NOMO-1 (cell line): ENCODE data around the gene FBXO24.

Experiments used
- DNase-seq, 2 experiments: peaks; one replicate each; lab custom pipeline; 2025; ENCODE audit not compliant: unreplicated experiment in 2 of 2; lab: John Stamatoyannopoulos, UW

The FBXO24 gene

DNA sequence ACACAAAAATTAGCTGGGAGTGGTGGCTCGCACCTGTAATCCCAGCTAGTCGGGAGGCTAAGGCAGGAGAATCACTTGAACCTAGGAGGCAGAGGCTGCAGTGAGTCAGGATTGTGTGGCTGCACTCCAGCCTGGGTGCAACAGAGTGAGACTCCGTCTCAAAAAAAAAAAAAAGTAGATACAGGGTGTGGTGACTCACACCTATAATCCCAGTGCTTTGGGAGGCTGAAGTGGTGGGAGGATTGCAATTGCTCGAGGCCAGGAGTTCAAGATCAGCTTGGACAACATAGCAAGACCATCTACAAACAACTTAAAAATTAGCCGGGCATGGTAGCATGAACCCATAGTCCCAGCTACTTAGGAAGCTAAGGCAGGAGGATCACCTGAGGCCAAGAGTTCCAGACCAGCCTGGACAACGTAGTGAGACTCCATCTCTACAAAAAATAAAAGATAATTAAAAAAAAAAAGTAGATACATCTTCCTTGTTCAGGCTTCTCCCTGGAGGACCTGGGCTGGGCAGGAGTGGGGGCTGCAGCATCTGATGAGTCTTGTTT, 28.3 kb downstream of the FBXO24 start:
- no peak for DNase-seq

- no peak for DNase-seq
Observed at GRCh38 chr7:100620239-100620638, 34.1 kb downstream of the FBXO24 start.

- no peak for DNase-seq
Observed at GRCh38 chr7:100620804-100621203, 34.7 kb downstream of the FBXO24 start.

GRCh38 chr7:100621554-100621953, 35.4 kb downstream of the FBXO24 start:
- DNase-seq, result no peak

- DNase-seq, result no peak
Observed at GRCh38 chr7:100623951-100624824, 38.1 kb downstream of the FBXO24 start.

GRCh38 chr7:100626055-100626454, 39.9 kb downstream of the FBXO24 start:
- no peak for DNase-seq

- no peak for DNase-seq
Observed at GRCh38 chr7:100626530-100627237, 40.6 kb downstream of the FBXO24 start.

GRCh38 chr7:100627238-100627549, 41.1 kb downstream of the FBXO24 start:
- no peak for DNase-seq

DNA sequence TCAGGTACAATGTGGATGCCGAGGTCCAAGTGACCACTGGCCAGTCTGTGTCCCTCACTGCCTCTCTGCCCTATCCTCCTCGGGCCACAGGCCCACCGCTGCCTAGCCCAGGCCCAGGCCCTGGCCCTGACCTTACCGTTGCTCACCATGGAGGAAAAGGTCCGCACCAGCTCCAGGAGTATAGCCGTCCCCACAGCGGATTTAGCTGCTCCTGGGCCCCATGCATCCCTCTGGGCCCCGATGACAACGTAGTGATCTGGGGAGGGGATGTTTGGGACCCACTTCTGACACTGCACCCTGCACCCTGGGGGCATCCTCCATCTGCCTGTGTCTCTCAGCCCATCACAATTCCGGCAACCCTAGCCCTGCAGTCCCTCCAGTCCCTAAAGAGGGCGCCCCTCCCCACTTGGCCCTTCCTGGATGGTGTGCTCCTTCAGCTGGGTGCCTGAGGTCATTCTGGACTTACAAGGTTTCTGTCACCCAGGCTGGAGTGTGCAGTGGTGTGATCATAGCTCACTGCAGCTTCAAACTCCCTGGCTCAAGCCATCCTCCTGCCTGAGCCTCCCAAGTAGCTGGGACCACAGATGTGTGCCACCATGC, 43.1 kb downstream of the FBXO24 start:
- peak in 1 of 2 experiments; percentile 14 for DNase-seq

DNA sequence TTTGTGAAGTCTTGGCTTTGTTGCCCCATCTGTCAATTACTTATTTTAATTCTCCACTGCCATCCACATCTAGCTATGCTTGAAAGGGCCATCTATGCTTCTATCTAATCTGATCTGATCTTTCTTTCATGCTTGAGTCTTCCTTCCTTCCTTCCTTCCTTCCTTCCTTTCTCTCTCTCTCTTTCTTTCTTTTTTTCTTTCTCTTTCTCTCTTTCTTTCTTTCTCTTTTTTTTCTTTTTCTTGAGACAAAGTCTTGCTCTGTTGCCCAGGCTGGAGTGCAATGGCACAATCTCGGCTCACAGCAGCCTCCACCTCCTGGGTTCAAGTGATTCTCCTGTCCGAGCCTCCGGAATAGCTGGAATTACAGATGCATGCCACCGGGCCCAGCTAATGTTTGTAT, 43.9 kb downstream of the FBXO24 start:
- DNase-seq, result no peak

GRCh38 chr7:100632951-100633717, 47.0 kb downstream of the FBXO24 start:
- peak; percentile 64 to 74 for DNase-seq

- no peak for DNase-seq
Observed at GRCh38 chr7:100639995-100640516, 53.9 kb downstream of the FBXO24 start.

GRCh38 chr7:100640517-100641440, 54.7 kb downstream of the FBXO24 start:
- no peak for DNase-seq

DNA sequence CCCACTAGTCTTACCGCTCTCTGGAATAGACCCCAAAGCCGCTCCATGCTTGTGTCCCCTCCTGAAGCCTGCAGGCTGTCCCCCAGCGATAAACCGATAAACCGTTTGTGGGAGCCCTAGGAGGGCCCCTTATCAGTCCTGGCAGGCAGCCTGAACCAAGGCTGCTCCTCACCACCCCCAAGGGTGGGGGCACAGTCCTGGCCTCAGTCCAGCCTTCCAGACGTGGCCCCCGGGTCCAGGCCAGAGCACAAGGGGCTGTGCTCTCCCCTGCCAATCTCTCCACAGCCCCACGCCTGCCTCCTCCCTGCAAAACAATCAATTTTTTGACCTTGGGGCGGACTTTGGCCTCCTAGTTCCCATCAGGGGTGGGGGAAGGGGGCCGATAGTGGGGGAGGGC, 55.3 kb downstream of the FBXO24 start, which contains the start of gene TFR2:
TFR2 (minus strand) TSS at position 90 of the 397 bp plus-strand sequence; CDS start at position 47, 43 bp downstream.
- no peak for DNase-seq

- DNase-seq, result no peak
Observed at GRCh38 chr7:100641860-100642533, 55.9 kb downstream of the FBXO24 start.

DNA sequence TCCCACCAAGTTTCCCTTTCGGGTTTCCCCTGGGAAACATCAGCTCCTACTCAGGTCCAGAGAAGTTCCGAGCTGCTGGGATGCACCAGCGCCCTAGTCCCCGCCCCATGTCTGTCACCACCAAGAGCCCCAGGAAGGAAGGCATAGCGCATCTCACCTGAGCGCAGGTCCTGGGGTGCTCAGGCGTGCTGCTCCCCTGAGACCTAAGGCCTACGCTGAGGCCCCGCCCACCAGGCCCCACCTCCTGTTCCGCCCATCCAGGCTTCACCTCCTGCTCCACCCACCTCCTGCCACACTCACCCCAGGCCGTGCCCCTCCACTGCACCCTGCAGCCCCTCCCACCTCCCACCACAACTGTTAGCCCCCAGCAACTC, 56.4 kb downstream of the FBXO24 start:
- DNase-seq, result no peak

DNA sequence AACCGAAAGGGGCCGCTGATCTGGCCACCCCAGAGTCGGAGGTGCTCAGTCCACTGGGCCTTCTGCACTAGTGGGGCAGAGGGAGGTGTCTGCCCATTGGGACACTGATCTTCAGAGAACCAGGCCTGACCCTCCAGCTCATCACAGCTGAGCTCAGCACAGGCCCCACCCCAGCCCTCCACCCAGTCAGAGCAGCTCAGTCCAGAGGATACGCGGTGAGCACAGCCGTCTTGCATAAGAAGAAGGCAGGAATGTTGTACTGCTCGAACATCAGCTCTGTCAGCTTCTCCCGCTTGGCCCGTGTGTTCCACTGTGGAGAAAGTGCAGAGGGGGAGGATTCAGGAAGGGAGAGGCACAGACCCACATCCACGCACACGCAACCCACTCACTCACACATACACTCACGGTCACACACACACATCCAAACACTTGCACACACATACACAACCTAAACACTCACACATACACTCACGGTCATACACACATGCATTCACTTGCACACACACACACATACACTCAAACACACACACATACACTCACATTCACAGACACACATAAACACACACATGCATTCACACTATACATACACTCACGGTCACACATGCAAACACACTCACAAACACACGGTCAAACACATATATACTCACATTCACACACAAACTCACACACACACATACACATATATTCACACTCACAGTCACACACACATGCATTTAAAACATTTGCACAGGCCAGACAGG, 63.9 kb downstream of the FBXO24 start:
- DNase-seq, result no peak
